ENCODE measurements around the gene SPAG17. TPM values are rescaled to one million over a fixed set of nuclear protein-coding genes. Genes with fewer than 3 reads are reported as not detected.
A peak's percentile ranks its signal among the peaks of the same experiment; 100 is the strongest.

The SPAG17 gene
- total RNA-seq, 4 donors from 2014 or later: 0.13 to 3.1 (median 1.4) TPM

- WGBS: 95% methylated on average over 3 of the region's 3 CpGs
- TF ChIP-seq CTCF (IDR thresholded peaks at IDR 0.05) (no peak), EP300 (IDR thresholded peaks at IDR 0.05) (no peak), POLR2A (IDR thresholded peaks at IDR 0.05) (no peak), POLR2AphosphoS5 (IDR thresholded peaks at IDR 0.05) (no peak)
- DNase-seq (ENCODE audit: low spot score in 2 of 2): no peak
- Histone ChIP-seq H3K4me3 (no peak overlapping the region), H3K36me3 (no peaks in the 10 kb centered on the region), H3K9me3 (no peaks in the 10 kb centered on the region), H3K4me1 (no peaks in the 10 kb centered on the region), H3K27me3 (no peaks in the 10 kb centered on the region), H3K27ac (no peak overlapping the region)
Measured at GRCh38 chr1:118177998-118178397, 7.0 kb downstream of the SPAG17 start.

- Histone ChIP-seq H3K27me3 (no peaks in the 10 kb centered on the region), H3K4me1 (no peaks in the 10 kb centered on the region), H3K9me3 (no peaks in the 10 kb centered on the region), H3K27ac (no peak overlapping the region), H3K4me3 (no peak overlapping the region), H3K36me3 (no peaks in the 10 kb centered on the region)
- TF ChIP-seq CTCF (IDR thresholded peaks at IDR 0.05) (no peak), EP300 (IDR thresholded peaks at IDR 0.05) (no peak), POLR2A (IDR thresholded peaks at IDR 0.05) (no peak), POLR2AphosphoS5 (IDR thresholded peaks at IDR 0.05) (no peak)
- DNase-seq (ENCODE audit: low spot score in 2 of 2): no peak
- 55% methylated on average over 1 of the region's 1 CpG for WGBS
Measured at GRCh38 chr1:118169016-118169415, 16.0 kb downstream of the SPAG17 start.

- no peak overlapping the region for H3K27ac ChIP-seq
- H3K9me3 ChIP-seq: no peaks in the 10 kb centered on the region
- H3K4me1 ChIP-seq: peaks cover 16% of the 10 kb centered on the region
- 56% methylated on average over 1 of the region's 1 CpG for WGBS
- no peak for TF ChIP-seq POLR2A (IDR thresholded peaks at IDR 0.05)
- TF ChIP-seq EP300 (IDR thresholded peaks at IDR 0.05): no peak
- DNase-seq (ENCODE audit: low spot score in 2 of 2): no peak
- H3K4me3 ChIP-seq: no peak overlapping the region
- H3K27me3 ChIP-seq: no peaks in the 10 kb centered on the region
- no peaks in the 10 kb centered on the region for H3K36me3 ChIP-seq
Measured at GRCh38 chr1:118160806-118161205, 24.2 kb downstream of the SPAG17 start.

GRCh38 chr1:118159569-118159968, 25.5 kb downstream of the SPAG17 start:
- no peaks in the 10 kb centered on the region for H3K27me3 ChIP-seq
- no peaks in the 10 kb centered on the region for H3K9me3 ChIP-seq
- WGBS: 28% methylated on average over 4 of the region's 4 CpGs
- no peaks in the 10 kb centered on the region for H3K36me3 ChIP-seq
- peaks cover 16% of the 10 kb centered on the region for H3K4me1 ChIP-seq
- peak overlapping the region; percentile 8 for H3K4me3 ChIP-seq
- H3K27ac ChIP-seq: no peak overlapping the region
- TF ChIP-seq POLR2AphosphoS5 (IDR thresholded peaks at IDR 0.05) (no peak), EP300 (IDR thresholded peaks at IDR 0.05) (no peak), POLR2A (IDR thresholded peaks at IDR 0.05) (no peak), CTCF (IDR thresholded peaks at IDR 0.05) (no peak)
- DNase-seq (ENCODE audit: low spot score in 2 of 2): no peak

- H3K27me3 ChIP-seq: no peaks in the 10 kb centered on the region
- 63% methylated on average over 1 of the region's 1 CpG for WGBS
- DNase-seq (ENCODE audit: low spot score in 2 of 2): no peak
- H3K9me3 ChIP-seq: no peaks in the 10 kb centered on the region
- no peak for TF ChIP-seq POLR2A (IDR thresholded peaks at IDR 0.05)
- no peak for TF ChIP-seq POLR2AphosphoS5 (IDR thresholded peaks at IDR 0.05)
- no peak for TF ChIP-seq CTCF (IDR thresholded peaks at IDR 0.05)
- no peak for TF ChIP-seq EP300 (IDR thresholded peaks at IDR 0.05)
- no peaks in the 10 kb centered on the region for H3K36me3 ChIP-seq
- H3K27ac ChIP-seq: no peak overlapping the region
- H3K4me3 ChIP-seq: no peak overlapping the region
- peaks cover 16% of the 10 kb centered on the region for H3K4me1 ChIP-seq
Measured at GRCh38 chr1:118158924-118159323, 26.1 kb downstream of the SPAG17 start.

- H3K27me3 ChIP-seq: no peaks in the 10 kb centered on the region
- DNase-seq (ENCODE audit: low spot score in 2 of 2): no peak
- no peak overlapping the region for H3K27ac ChIP-seq
- TF ChIP-seq EP300 (IDR thresholded peaks at IDR 0.05): no peak
- TF ChIP-seq POLR2A (IDR thresholded peaks at IDR 0.05): no peak
- TF ChIP-seq POLR2AphosphoS5 (IDR thresholded peaks at IDR 0.05): no peak
- peaks cover 16% of the 10 kb centered on the region for H3K4me1 ChIP-seq
- no peaks in the 10 kb centered on the region for H3K9me3 ChIP-seq
- H3K4me3 ChIP-seq: no peak overlapping the region
- H3K36me3 ChIP-seq: no peaks in the 10 kb centered on the region
- WGBS: 80% methylated on average over 2 of the region's 2 CpGs
Measured at GRCh38 chr1:118157506-118157905, 27.5 kb downstream of the SPAG17 start.

Data from suprapubic skin (tissue), 4 donors.